Measurements from ENCODE around the gene FOXP1. TPM values are rescaled to one million over a fixed set of nuclear protein-coding genes. Genes with fewer than 3 reads are reported as not detected.

Gene FOXP1
- total RNA-seq, 1 experiment from 2014 or later = 75.3 TPM

GRCh38 chr3:71517271-71517791 is 66.2 kb downstream of the FOXP1 start:
- H2BK15ac ChIP-seq (ENCODE audit: low read depth, low read length) = no peak overlapping the region
- Mint-ChIP-seq H3K36me3 (ENCODE audit: insufficient read depth in 1 of 3, low read depth in 3 of 3) (no peaks in the 10 kb centered on the region), H3K4me1 (peaks cover 30% of the 10 kb centered on the region in 2 experiments), H3K4me3 (no peak overlapping the region), H3K27me3 (ENCODE audit: low read depth) (no peaks in the 10 kb centered on the region), H3K27ac (no peak overlapping the region), H3K9me3 (no peaks in the 10 kb centered on the region)
- no peak overlapping the region for H3K4ac ChIP-seq (ENCODE audit: low read depth, low read length)
- H3K9me3 ChIP-seq (ENCODE audit: control insufficient read depth, low read depth, low read length) = no peaks in the 10 kb centered on the region
- no peak overlapping the region for H3T11ph ChIP-seq (ENCODE audit: low read length)
- no peaks in the 10 kb centered on the region for H3K27me3 ChIP-seq (ENCODE audit: insufficient read depth, low read length)
- H2BK20ac ChIP-seq (ENCODE audit: low read depth, low read length, poor library complexity, severe bottlenecking) = no peak overlapping the region
- H4K91ac ChIP-seq (ENCODE audit: insufficient read length, low read depth, low read length) = no peak overlapping the region
- no peak overlapping the region for H3K14ac ChIP-seq (ENCODE audit: insufficient read depth, low read length)
- no peak overlapping the region for H3K56ac ChIP-seq (ENCODE audit: insufficient read length, low read depth, low read length)
- no peak overlapping the region for H2AK5ac ChIP-seq (ENCODE audit: insufficient read length, low read length)
- H3K27ac ChIP-seq (ENCODE audit: insufficient read length, low read depth, low read length) = no peak overlapping the region
- H3K4me2 ChIP-seq (ENCODE audit: insufficient read depth, insufficient read length, low read length) = no peak overlapping the region
- no peak overlapping the region for H3K9ac ChIP-seq (ENCODE audit: extremely low read depth, insufficient read length, low read length)
- no peak overlapping the region for H2BK120ac ChIP-seq (ENCODE audit: low read depth, low read length, poor library complexity, severe bottlenecking)
- H2AFZ ChIP-seq (ENCODE audit: low read length) = no peak overlapping the region
- no peak for TF ChIP-seq CTCF (conservative IDR thresholded peaks at IDR 0.05)
- H2BK12ac ChIP-seq (ENCODE audit: insufficient read length, low read depth, low read length) = no peak overlapping the region
- no peak for DNase-seq
- no CpG with 5 or more reads among the region's 3 CpGs for WGBS (ENCODE audit: extremely low coverage, insufficient read length, low lambda C conversion rate)
- H4K5ac ChIP-seq (ENCODE audit: insufficient read length, low read depth, low read length) = no peak overlapping the region
- H3K18ac ChIP-seq (ENCODE audit: insufficient read length, low read depth, low read length) = no peak overlapping the region
- H2BK5ac ChIP-seq (ENCODE audit: insufficient read length, low read length) = no peak overlapping the region
- no peak overlapping the region for H3K23ac ChIP-seq (ENCODE audit: insufficient read length, low read depth, low read length)
- no peaks in the 10 kb centered on the region for H3K79me2 ChIP-seq (ENCODE audit: insufficient read depth, low read length)
- peaks cover 8% of the 10 kb centered on the region for H3K4me1 ChIP-seq (ENCODE audit: insufficient read depth, low read length)
- no peaks in the 10 kb centered on the region for H3K23me2 ChIP-seq (ENCODE audit: insufficient read length, low read depth, low read length, poor library complexity, severe bottlenecking)
- H4K8ac ChIP-seq (replicated peaks; ENCODE audit: insufficient read length, low read depth, low read length) = no peak overlapping the region
- H3K79me1 ChIP-seq (ENCODE audit: insufficient read depth, low read depth, low read length, poor library complexity, severe bottlenecking) = no peaks in the 10 kb centered on the region
- H4K20me1 ChIP-seq (ENCODE audit: control insufficient read depth, insufficient read depth, insufficient read length) = peaks cover 3% of the 10 kb centered on the region

Data from H9 (cell line).